HCT116 (cell line): ENCODE results near the gene TRIM26. TPM values are rescaled to one million over a fixed set of nuclear protein-coding genes. Genes with fewer than 3 reads are reported as not detected.

Experiments
- ATAC-seq: fragments of 200-7000 bp; cut with Tn5 transposase; 2 replicates; pipeline ENCODE4 v1.9.1; 2020; ENCODE audit warnings: mild to moderate bottlenecking, moderate library complexity
- BruUV-seq: library from RNA; stranded (reverse); fragments of 400-500 nt; replicated peaks from 2 replicates; lab custom pipeline; 2021; lab: Mats Ljungman, UMichigan
- CTCF ChIA-PET: fragments of 300-600 bp; sonication (Branson Sonifier 250); formaldehyde crosslinking; loops from one replicate; lab custom pipeline; 2021; ENCODE audit warnings: antibody characterized with exemption; lab: Charles Lee
- POLR2A ChIA-PET: fragments of 300-600, 350-600 bp; sonication (Branson Sonifier 250); formaldehyde crosslinking; loops from one replicate; lab custom pipeline; 2021; ENCODE audit warnings: antibody characterized with exemption; lab: Charles Lee
- RAD21 ChIA-PET, 2 experiments: fragments of 300-600 bp; sonication (Branson Sonifier 250); formaldehyde crosslinking; loops; one replicate each; lab custom pipeline; 2023; ENCODE audit warnings: low total read pairs in 2 of 2; ENCODE audit not compliant: uncharacterized antibody in 2 of 2, unreplicated experiment in 2 of 2, low non-redundant PET in 1 of 2; lab: Charles Lee
- DNase-seq: peaks from one replicate; pipeline ENCODE4 v3.0.0-alpha.2; 2010; ENCODE audit warnings: low read depth, low spot score
- H2AFZ ChIP-seq: fragments of 200-600 bp; shearing (Covaris generic), sonication (generic); 2 replicates; pipeline ENCODE4 v1.6.1; 2017; ENCODE audit warnings: low read depth, mixed run types, mixed read lengths, antibody characterized with exemption, low read length; ENCODE audit not compliant: poor library complexity, severe bottlenecking
- H3K27ac ChIP-seq: 2 replicates; pipeline ENCODE4 v1.5.1; 2012; ENCODE audit warnings: low read depth, low read length
- H3K27me3 ChIP-seq: fragments of 200-600 bp; sonication (generic); 2 replicates; pipeline ENCODE4 v1.6.1; 2016; ENCODE audit warnings: mixed run types, low read length, mixed read lengths; ENCODE audit not compliant: insufficient read depth
- H3K36me3 ChIP-seq, 2 experiments: fragments of 200-500 bp in 1 of 2; fragments of 200-600 bp in 1 of 2; sonication (Bioruptor generic) in 1 of 2; sonication (generic) in 1 of 2; 2 replicates each; pipeline versions ENCODE4 v1.5.1 to v1.6.1; 2014 to 2016; ENCODE audit warnings: low read length in 2 of 2, inconsistent platforms in 1 of 2, mixed read lengths in 1 of 2, mixed run types in 1 of 2; ENCODE audit not compliant: insufficient read depth in 2 of 2, control insufficient read depth in 1 of 2
- H3K4me1 ChIP-seq, 2 experiments: fragments of 200-600 bp in 1 of 2; sonication (generic) in 1 of 2; 2 replicates each; pipeline versions ENCODE4 v1.5.1 to v1.6.1; 2012 to 2017; ENCODE audit warnings: low read length in 2 of 2, inconsistent platforms in 1 of 2, mild to moderate bottlenecking in 1 of 2, mixed read lengths in 1 of 2, mixed run types in 1 of 2, moderate library complexity in 1 of 2; ENCODE audit not compliant: insufficient read depth in 2 of 2, control insufficient read depth in 1 of 2
- H3K4me2 ChIP-seq: fragments of 200-600 bp; sonication (generic); 2 replicates; pipeline ENCODE4 v1.6.1; 2017; ENCODE audit warnings: mixed run types, low read length, mixed read lengths
- H3K4me3 ChIP-seq, 2 experiments: fragments of 200-600 bp in 1 of 2; sonication (generic) in 1 of 2; replicated peaks in 1 of 2; 2 replicates each; pipeline ENCODE4 v1.5.1; 2011 to 2016; ENCODE audit warnings: low read length in 2 of 2, control low read depth in 1 of 2, low read depth in 1 of 2, mild to moderate bottlenecking in 1 of 2, mixed read lengths in 1 of 2, mixed run types in 1 of 2
- H3K79me2 ChIP-seq: fragments of 200-600 bp; sonication (generic); 2 replicates; pipeline ENCODE4 v1.6.1; 2017; ENCODE audit warnings: mild to moderate bottlenecking, mixed run types, low read length, moderate library complexity, mixed read lengths; ENCODE audit not compliant: insufficient read depth
- H3K9ac ChIP-seq: fragments of 200-600 bp; sonication (generic); 2 replicates; pipeline ENCODE4 v1.6.1; 2016; ENCODE audit warnings: low read length, mixed read lengths
- H3K9me2 ChIP-seq: fragments of 200-600 bp; sonication (generic), shearing (Covaris generic); 2 replicates; pipeline ENCODE4 v1.6.1; 2017; ENCODE audit warnings: mixed run types, mild to moderate bottlenecking, moderate library complexity; ENCODE audit not compliant: insufficient read depth
- H3K9me3 ChIP-seq, 2 experiments: fragments of 200-500 bp in 1 of 2; fragments of 200-600 bp in 1 of 2; sonication (Bioruptor generic) in 1 of 2; sonication (generic) in 1 of 2; 2 replicates each; pipeline ENCODE4 v1.6.1; 2014 to 2017; ENCODE audit warnings: low read length in 2 of 2, mixed read lengths in 2 of 2, inconsistent platforms in 1 of 2, low read depth in 1 of 2, mild to moderate bottlenecking in 1 of 2, mixed run types in 1 of 2, moderate library complexity in 1 of 2; ENCODE audit not compliant: control insufficient read depth in 1 of 2, insufficient read depth in 1 of 2
- H4K20me1 ChIP-seq: fragments of 200-600 bp; sonication (generic), shearing (Covaris generic); 2 replicates; pipeline ENCODE4 v1.6.1; 2017; ENCODE audit warnings: mixed run types, mild to moderate bottlenecking, moderate library complexity; ENCODE audit not compliant: insufficient read depth
- CEBPB ChIP-seq: IDR thresholded peaks from 2 replicates; pipeline ENCODE4 v1.6.1; 2012; ENCODE audit warnings: low read depth
- EGR1 ChIP-seq: IDR thresholded peaks from 2 replicates; pipeline ENCODE4 v1.6.1; 2012; ENCODE audit warnings: low read depth
- FOSL1 ChIP-seq: IDR thresholded peaks from 2 replicates; pipeline ENCODE4 v1.6.1; 2012; ENCODE audit warnings: low read depth
- POLR2A ChIP-seq: IDR thresholded peaks from 2 replicates; pipeline ENCODE4 v1.7.0; 2011; ENCODE audit warnings: borderline replicate concordance; ENCODE audit not compliant: insufficient read depth, insufficient read length; ENCODE audit errors: extremely low read depth
- POLR2AphosphoS5 ChIP-seq: IDR thresholded peaks from 2 replicates; pipeline ENCODE4 v1.6.1; 2011; ENCODE audit warnings: mild to moderate bottlenecking, low read depth, low read length, moderate library complexity
- RAD21 ChIP-seq: IDR thresholded peaks from 2 replicates; pipeline ENCODE4 v1.6.1; 2012; ENCODE audit warnings: low read depth, mild to moderate bottlenecking
- SIN3A ChIP-seq: IDR thresholded peaks from 2 replicates; pipeline ENCODE4 v1.6.1; 2012; ENCODE audit warnings: low read depth
- SRF ChIP-seq: IDR thresholded peaks from 2 replicates; pipeline ENCODE4 v1.6.1; 2012; ENCODE audit warnings: low read depth
- YY1 ChIP-seq: IDR thresholded peaks from 2 replicates; pipeline ENCODE4 v1.6.1; 2011; ENCODE audit warnings: low read length, low read depth, moderate library complexity, mild to moderate bottlenecking; ENCODE audit not compliant: insufficient replicate concordance; ENCODE audit errors: extremely low read depth
- ZFX ChIP-seq: fragments of 450-650 bp; IDR thresholded peaks from 2 replicates; pipeline ENCODE4 v1.6.1; 2017
- ZNF274 ChIP-seq: fragments of 200-500 bp; sonication (Bioruptor generic); IDR thresholded peaks from 2 replicates; pipeline ENCODE4 v1.6.1; 2014; ENCODE audit warnings: mild to moderate bottlenecking, low read depth, low read length, inconsistent platforms
- intact Hi-C: fragments of 100-400 bp; cut with micrococcal nuclease; formaldehyde crosslinking; loops from 2 replicates; pipeline ENCODE4 v1.10.0; 2022
- total RNA-seq: library from RNA; stranded (reverse); gene quantifications from one replicate; pipeline ENCODE4 v1.2.1, GENCODE V29; 2021; ENCODE audit not compliant: unreplicated experiment
- TF ChIP-seq, protein P1 (sequence below): IDR thresholded peaks from 2 replicates; pipeline ENCODE4 v1.6.1; 2012
- TF ChIP-seq, protein P2 (sequence below), 3 experiments: fragments of 200-600 bp in 1 of 3; sonication (generic) in 1 of 3; IDR thresholded peaks in 2 of 3; conservative IDR thresholded peaks in 1 of 3; 2 replicates each; pipeline ENCODE4 v1.5.1; 2012 to 2017; ENCODE audit warnings: low read depth in 2 of 3, low read length in 2 of 3, antibody characterized with exemption in 1 of 3, borderline replicate concordance in 1 of 3, control low read depth in 1 of 3, mild to moderate bottlenecking in 1 of 3, mixed read lengths in 1 of 3, mixed run types in 1 of 3, moderate library complexity in 1 of 3; ENCODE audit not compliant: insufficient read depth in 1 of 3
- TF ChIP-seq, protein P3 (sequence below): IDR thresholded peaks from 2 replicates; pipeline ENCODE4 v1.6.1; 2012
- TF ChIP-seq, protein P4 (sequence below): IDR thresholded peaks from 2 replicates; pipeline ENCODE4 v1.6.1; 2011; ENCODE audit warnings: mild to moderate bottlenecking, low read length, moderate library complexity; ENCODE audit not compliant: insufficient replicate concordance; ENCODE audit errors: extremely low read depth

TRIM26 gene
- total RNA-seq, 1 experiment from 2014 or later = 32.2 TPM

DNA sequence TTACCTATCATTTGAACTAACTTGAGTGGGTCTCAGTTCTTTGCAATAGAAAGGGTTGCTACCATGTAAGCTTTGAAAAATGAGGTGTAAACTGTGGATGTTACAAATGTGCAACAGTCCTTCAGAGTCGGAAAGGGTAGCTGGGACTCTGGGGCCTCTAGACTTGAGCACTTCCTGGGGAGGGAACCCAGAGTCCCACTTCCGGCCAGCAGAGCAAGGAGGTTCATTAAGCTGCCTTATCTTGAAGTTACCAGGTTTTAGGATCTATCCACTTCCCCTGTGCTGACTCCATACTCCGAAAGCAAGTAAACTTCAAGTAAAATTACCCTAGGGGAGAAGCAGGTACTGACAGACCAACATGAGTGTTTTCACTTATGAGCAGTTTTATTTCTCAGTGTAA lies 61.6 kb downstream of the TRIM26 start:
- ChIA-PET POLR2A (no interaction called here), RAD21 (interaction anchor here in 1 of 2 experiments (0.8 kb wide), 1 partner anchor 50 kb away, joined by 5 read pairs; no protein-coding TSS in a partner anchor), CTCF (interaction anchor here (1.0 kb wide), 1 partner anchor 21 kb away, joined by 3 read pairs; no protein-coding TSS in a partner anchor)
- peaks cover 22 to 25% of the 10 kb centered on the region in 2 experiments for H3K4me1 ChIP-seq
- no peaks in the 10 kb centered on the region for H3K27me3 ChIP-seq
- no TSS peak for BruUV-seq
- H4K20me1 ChIP-seq = no peaks in the 10 kb centered on the region
- H3K4me2 ChIP-seq = no peak overlapping the region
- DNase-seq (no peak), ATAC-seq (no peak)
- no peak overlapping the region for H3K4me3 ChIP-seq
- H3K27ac ChIP-seq = no peak overlapping the region
- H3K9me3 ChIP-seq = no peaks in the 10 kb centered on the region
- H3K36me3 ChIP-seq = no peaks in the 10 kb centered on the region
- no peaks in the 10 kb centered on the region for H3K9me2 ChIP-seq
- intact Hi-C loops = no loop called here
- H2AFZ ChIP-seq = no peak overlapping the region
- TF ChIP-seq, protein P1, sequence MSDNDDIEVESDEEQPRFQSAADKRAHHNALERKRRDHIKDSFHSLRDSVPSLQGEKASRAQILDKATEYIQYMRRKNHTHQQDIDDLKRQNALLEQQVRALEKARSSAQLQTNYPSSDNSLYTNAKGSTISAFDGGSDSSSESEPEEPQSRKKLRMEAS = no peak
- no peak overlapping the region for H3K9ac ChIP-seq
- H3K79me2 ChIP-seq = no peaks in the 10 kb centered on the region

DNA sequence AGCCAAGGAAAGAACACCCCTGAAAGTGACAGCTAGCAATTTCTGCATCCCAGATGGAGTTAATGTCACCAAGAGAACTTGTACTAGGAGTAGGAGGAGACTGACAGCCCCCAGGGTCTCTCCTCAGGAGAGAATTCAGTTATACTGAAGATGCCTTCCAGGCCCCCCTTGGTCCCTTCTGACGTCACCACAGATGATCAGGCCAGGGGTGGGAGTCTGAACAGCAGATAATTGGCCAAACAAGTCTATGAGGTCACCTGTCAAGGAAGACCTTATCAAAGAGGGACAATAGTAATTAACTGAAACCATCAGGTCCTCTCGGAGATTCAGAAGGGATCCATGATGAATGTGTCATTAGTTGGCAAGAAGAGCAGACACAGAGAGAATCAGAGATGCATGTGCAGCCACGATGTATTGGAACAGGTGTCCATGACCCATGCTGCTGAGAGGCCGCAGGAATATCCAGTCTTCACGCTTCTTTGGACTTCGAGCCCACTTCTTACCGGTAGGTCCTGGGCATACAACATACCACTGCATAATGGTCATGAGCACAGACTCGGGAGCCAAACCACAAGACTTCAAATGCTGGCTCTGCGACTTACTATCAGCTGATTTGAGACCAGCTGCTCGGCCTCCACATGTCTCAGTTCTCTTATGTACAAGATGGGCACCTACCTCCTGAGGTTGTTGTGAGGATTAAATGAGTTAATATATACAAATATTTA lies 62.4 kb downstream of the TRIM26 start:
- no TSS peak for BruUV-seq
- TF ChIP-seq SRF (no peak), ZFX (no peak), POLR2AphosphoS5 (no peak), EGR1 (no peak), YY1 (no peak), SIN3A (no peak), ZNF274 (no peak), CEBPB (no peak), POLR2A (no peak), FOSL1 (no peak), RAD21 (no peak)
- TF ChIP-seq, protein P2, sequence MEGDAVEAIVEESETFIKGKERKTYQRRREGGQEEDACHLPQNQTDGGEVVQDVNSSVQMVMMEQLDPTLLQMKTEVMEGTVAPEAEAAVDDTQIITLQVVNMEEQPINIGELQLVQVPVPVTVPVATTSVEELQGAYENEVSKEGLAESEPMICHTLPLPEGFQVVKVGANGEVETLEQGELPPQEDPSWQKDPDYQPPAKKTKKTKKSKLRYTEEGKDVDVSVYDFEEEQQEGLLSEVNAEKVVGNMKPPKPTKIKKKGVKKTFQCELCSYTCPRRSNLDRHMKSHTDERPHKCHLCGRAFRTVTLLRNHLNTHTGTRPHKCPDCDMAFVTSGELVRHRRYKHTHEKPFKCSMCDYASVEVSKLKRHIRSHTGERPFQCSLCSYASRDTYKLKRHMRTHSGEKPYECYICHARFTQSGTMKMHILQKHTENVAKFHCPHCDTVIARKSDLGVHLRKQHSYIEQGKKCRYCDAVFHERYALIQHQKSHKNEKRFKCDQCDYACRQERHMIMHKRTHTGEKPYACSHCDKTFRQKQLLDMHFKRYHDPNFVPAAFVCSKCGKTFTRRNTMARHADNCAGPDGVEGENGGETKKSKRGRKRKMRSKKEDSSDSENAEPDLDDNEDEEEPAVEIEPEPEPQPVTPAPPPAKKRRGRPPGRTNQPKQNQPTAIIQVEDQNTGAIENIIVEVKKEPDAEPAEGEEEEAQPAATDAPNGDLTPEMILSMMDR (IDR thresholded peaks at IDR 0.05 in 2 of 3, conservative IDR thresholded peaks at IDR 0.05 in 1 of 3; ENCODE audit: borderline replicate concordance in 1 of 3, insufficient read depth in 1 of 3, low read depth in 2 of 3, low read length in 2 of 3) = no peak
- TF ChIP-seq, protein P3, sequence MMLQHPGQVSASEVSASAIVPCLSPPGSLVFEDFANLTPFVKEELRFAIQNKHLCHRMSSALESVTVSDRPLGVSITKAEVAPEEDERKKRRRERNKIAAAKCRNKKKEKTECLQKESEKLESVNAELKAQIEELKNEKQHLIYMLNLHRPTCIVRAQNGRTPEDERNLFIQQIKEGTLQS = no peak
- TF ChIP-seq, protein P4, sequence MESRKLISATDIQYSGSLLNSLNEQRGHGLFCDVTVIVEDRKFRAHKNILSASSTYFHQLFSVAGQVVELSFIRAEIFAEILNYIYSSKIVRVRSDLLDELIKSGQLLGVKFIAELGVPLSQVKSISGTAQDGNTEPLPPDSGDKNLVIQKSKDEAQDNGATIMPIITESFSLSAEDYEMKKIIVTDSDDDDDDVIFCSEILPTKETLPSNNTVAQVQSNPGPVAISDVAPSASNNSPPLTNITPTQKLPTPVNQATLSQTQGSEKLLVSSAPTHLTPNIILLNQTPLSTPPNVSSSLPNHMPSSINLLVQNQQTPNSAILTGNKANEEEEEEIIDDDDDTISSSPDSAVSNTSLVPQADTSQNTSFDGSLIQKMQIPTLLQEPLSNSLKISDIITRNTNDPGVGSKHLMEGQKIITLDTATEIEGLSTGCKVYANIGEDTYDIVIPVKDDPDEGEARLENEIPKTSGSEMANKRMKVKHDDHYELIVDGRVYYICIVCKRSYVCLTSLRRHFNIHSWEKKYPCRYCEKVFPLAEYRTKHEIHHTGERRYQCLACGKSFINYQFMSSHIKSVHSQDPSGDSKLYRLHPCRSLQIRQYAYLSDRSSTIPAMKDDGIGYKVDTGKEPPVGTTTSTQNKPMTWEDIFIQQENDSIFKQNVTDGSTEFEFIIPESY = no peak
- TF ChIP-seq, protein P1 = no peak

More for the DNA sequence above, 62.4 kb downstream of the TRIM26 start:
- Histone ChIP-seq H3K4me3 (no peak overlapping the region), H2AFZ (no peak overlapping the region), H3K79me2 (no peaks in the 10 kb centered on the region), H3K4me1 (peaks cover 15 to 18% of the 10 kb centered on the region in 2 experiments), H3K4me2 (no peak overlapping the region), H3K9ac (no peak overlapping the region), H3K27me3 (no peaks in the 10 kb centered on the region), H4K20me1 (no peaks in the 10 kb centered on the region), H3K9me3 (no peaks in the 10 kb centered on the region), H3K27ac (no peak overlapping the region), H3K9me2 (no peaks in the 10 kb centered on the region), H3K36me3 (no peaks in the 10 kb centered on the region)
- RAD21 ChIA-PET = interaction anchor here in 1 of 2 experiments (0.8 kb wide), 1 partner anchor 49 kb away, joined by 5 read pairs; no protein-coding TSS in a partner anchor
- CTCF ChIA-PET = no interaction called here
- no peak for ATAC-seq
- no peak for DNase-seq
- POLR2A ChIA-PET = no interaction called here
- intact Hi-C loops = no loop called here
